IMR-90 (cell line): ENCODE results near the gene ZGLP1. TPM values are rescaled to one million over a fixed set of nuclear protein-coding genes. Genes with fewer than 3 reads are reported as not detected.
A peak's percentile ranks its signal among the peaks of the same experiment; 100 is the strongest.

Experiments used
- ATAC-seq: fragments of 200-7000 bp; cut with Tn5 transposase; 2 replicates; pipeline ENCODE4 v1.9.1; 2020; ENCODE audit warnings: low read depth, mild to moderate bottlenecking, moderate library complexity
- BruUV-seq: library from RNA; stranded (reverse); fragments of 400-500 nt; replicated peaks from 2 replicates; lab custom pipeline; 2021; lab: Mats Ljungman, UMichigan
- CTCF ChIA-PET: fragments of 300-600 bp; formaldehyde crosslinking; extraction: SDS; loops from one replicate; lab custom pipeline; 2021; ENCODE audit warnings: antibody characterized with exemption; lab: Yijun Ruan, JAX
- POLR2A ChIA-PET: fragments of 300-600 bp; sonication (Branson Sonifier 250); formaldehyde crosslinking; loops from one replicate; lab custom pipeline; 2022; ENCODE audit warnings: antibody characterized with exemption; ENCODE audit not compliant: unreplicated experiment; lab: Charles Lee
- DNase-seq: peaks from one replicate; pipeline ENCODE4 v3.0.0; 2013
- H2AFZ ChIP-seq: replicated peaks from 2 replicates; pipeline ENCODE3; 2013; ENCODE audit warnings: low read length, mild to moderate bottlenecking; ENCODE audit not compliant: poor library complexity
- H2AK5ac ChIP-seq: 2 replicates; pipeline ENCODE4 v1.6.1; 2013; ENCODE audit warnings: low read depth, low read length, inconsistent platforms
- H2AK9ac ChIP-seq: replicated peaks from 2 replicates; pipeline ENCODE3; 2013; ENCODE audit warnings: mild to moderate bottlenecking, low read depth, low read length, moderate library complexity; ENCODE audit not compliant: poor library complexity
- H2BK120ac ChIP-seq: 2 replicates; pipeline ENCODE4 v1.6.1; 2013; ENCODE audit warnings: low read depth, low read length, inconsistent platforms
- H2BK15ac ChIP-seq: 3 replicates; pipeline ENCODE4 v1.6.1; 2013; ENCODE audit warnings: low read depth, low read length, inconsistent platforms
- H2BK20ac ChIP-seq: 2 replicates; pipeline ENCODE4 v1.6.1; 2013; ENCODE audit warnings: low read depth, mild to moderate bottlenecking, inconsistent platforms, low read length, moderate library complexity
- H2BK5ac ChIP-seq: 2 replicates; pipeline ENCODE4 v1.6.1; 2013; ENCODE audit warnings: mild to moderate bottlenecking, low read depth, low read length, inconsistent platforms; ENCODE audit not compliant: poor library complexity, severe bottlenecking
- H3K14ac ChIP-seq: replicated peaks from 2 replicates; pipeline ENCODE4 v1.6.1; 2013; ENCODE audit warnings: low read depth, low read length, inconsistent platforms
- H3K18ac ChIP-seq: 2 replicates; pipeline ENCODE4 v1.6.1; 2013; ENCODE audit warnings: low read depth, low read length, control low read depth
- H3K23ac ChIP-seq: 2 replicates; pipeline ENCODE4 v1.6.1; 2013; ENCODE audit warnings: low read depth, low read length, inconsistent platforms
- H3K27ac ChIP-seq: 2 replicates; pipeline ENCODE4 v1.5.1; 2013; ENCODE audit warnings: mild to moderate bottlenecking, control low read depth, low read length; ENCODE audit not compliant: insufficient read depth
- H3K27me3 ChIP-seq: 2 replicates; pipeline ENCODE4 v1.6.1; 2013; ENCODE audit warnings: low read length; ENCODE audit not compliant: control insufficient read depth, insufficient read depth
- H3K36me3 ChIP-seq: 2 replicates; pipeline ENCODE4 v1.6.1; 2013; ENCODE audit warnings: low read length, mixed read lengths; ENCODE audit not compliant: control insufficient read depth, insufficient read depth
- H3K4ac ChIP-seq: 2 replicates; pipeline ENCODE4 v1.6.1; 2013; ENCODE audit warnings: low read depth, low read length, inconsistent platforms
- H3K4me1 ChIP-seq: 2 replicates; pipeline ENCODE4 v1.6.1; 2013; ENCODE audit warnings: low read length, mixed read lengths; ENCODE audit not compliant: control insufficient read depth, insufficient read depth
- H3K4me2 ChIP-seq: 2 replicates; pipeline ENCODE4 v1.6.1; 2013; ENCODE audit warnings: low read depth, mild to moderate bottlenecking, control low read depth, low read length, moderate library complexity
- H3K4me3 ChIP-seq: 2 replicates; pipeline ENCODE4 v1.5.1; 2013; ENCODE audit warnings: low read depth, mild to moderate bottlenecking, control low read depth, low read length, moderate library complexity; ENCODE audit not compliant: insufficient read depth
- H3K56ac ChIP-seq: 2 replicates; pipeline ENCODE4 v1.6.1; 2013; ENCODE audit warnings: low read length, inconsistent platforms; ENCODE audit not compliant: insufficient read depth; ENCODE audit errors: extremely low read depth
- H3K79me1 ChIP-seq, 2 experiments: 2 replicates each; pipeline ENCODE4 v1.6.1; 2013; ENCODE audit warnings: low read length in 2 of 2, inconsistent platforms in 1 of 2, low read depth in 1 of 2
- H3K9ac ChIP-seq: 2 replicates; pipeline ENCODE4 v1.6.1; 2013; ENCODE audit warnings: low read depth, low read length, control low read depth
- H3K9me1 ChIP-seq: 2 replicates; pipeline ENCODE4 v1.6.1; 2013; ENCODE audit warnings: low read length, inconsistent platforms; ENCODE audit not compliant: insufficient read depth
- H3K9me3 ChIP-seq: 2 replicates; pipeline ENCODE4 v1.6.1; 2013; ENCODE audit warnings: low read length; ENCODE audit not compliant: control insufficient read depth, insufficient read depth
- H4K20me1 ChIP-seq: 2 replicates; pipeline ENCODE4 v1.6.1; 2013; ENCODE audit warnings: low read length, inconsistent platforms; ENCODE audit not compliant: insufficient read depth
- H4K5ac ChIP-seq: 2 replicates; pipeline ENCODE4 v1.6.1; 2013; ENCODE audit warnings: mild to moderate bottlenecking, low read depth, low read length, control low read depth
- H4K8ac ChIP-seq, 2 experiments: 2 replicates each; pipeline ENCODE4 v1.6.1; 2013; ENCODE audit warnings: low read depth in 2 of 2, low read length in 2 of 2, control low read depth in 1 of 2, inconsistent platforms in 1 of 2
- H4K91ac ChIP-seq: 2 replicates; pipeline ENCODE4 v1.6.1; 2013; ENCODE audit warnings: low read depth, low read length, inconsistent platforms; ENCODE audit not compliant: insufficient read depth
- FOS ChIP-seq: fragments of 150-350 bp; IDR thresholded peaks from 2 replicates; pipeline ENCODE4 v1.6.1; 2016; ENCODE audit warnings: low read depth, low read length
- MAZ ChIP-seq: IDR thresholded peaks from 2 replicates; pipeline ENCODE4 v1.6.1; 2012; ENCODE audit warnings: low read depth, mild to moderate bottlenecking, low read length, improper control_type of control experiment, moderate library complexity, borderline replicate concordance
- RAD21 ChIP-seq: IDR thresholded peaks from 2 replicates; pipeline ENCODE4 v1.6.1; 2012; ENCODE audit warnings: low read length, improper control_type of control experiment
- WGBS, 2 experiments: methylation state at CpG; one replicate each; pipeline versions ENCODE4 v1.1.5 to v1.1.7; 2013; ENCODE audit warnings: missing lambda C conversion rate in 2 of 2; ENCODE audit not compliant: insufficient read length in 1 of 2; ENCODE audit errors: extremely low coverage in 2 of 2; 5-methylcytosine and 5-hydroxymethylcytosine counted together
- dilution Hi-C: fragments of 300-500 bp; cut with HindIII; formaldehyde crosslinking; loops from one replicate; pipeline ENCODE4 v1.14.3; 2018; ENCODE audit warnings: low sequenced_read_pairs; ENCODE audit not compliant: unreplicated experiment
- in situ Hi-C: fragments of 300-500 bp; cut with MboI; formaldehyde crosslinking; loops from 3 replicates; pipeline ENCODE4 v1.14.3; 2019; ENCODE audit warnings: low sequenced_read_pairs, inconsistent platforms, mixed read lengths
- intact Hi-C: fragments of 100-400 bp; cut with micrococcal nuclease; formaldehyde crosslinking; loops from 2 replicates; pipeline ENCODE4 v1.10.0; 2022
- polyA plus RNA-seq, 3 experiments: library from polyadenylated mRNA; depleted of rRNA; stranded (reverse); fragments of >200 nt; gene quantifications; 2 replicates each; pipeline ENCODE4 v1.2.3, GENCODE V29; 2012; ENCODE audit warnings: low replicate concordance in 1 of 3
- total RNA-seq: library from RNA; depleted of rRNA; stranded (reverse); fragments of >200 nt; gene quantifications from 2 replicates; pipeline ENCODE4 v1.2.3, GENCODE V29; 2012

Gene ZGLP1
- total and polyA plus RNA-seq, 2 of the 4 experiments (the other 2 are of a cell fraction) = 0.54 to 3.1 TPM

DNA sequence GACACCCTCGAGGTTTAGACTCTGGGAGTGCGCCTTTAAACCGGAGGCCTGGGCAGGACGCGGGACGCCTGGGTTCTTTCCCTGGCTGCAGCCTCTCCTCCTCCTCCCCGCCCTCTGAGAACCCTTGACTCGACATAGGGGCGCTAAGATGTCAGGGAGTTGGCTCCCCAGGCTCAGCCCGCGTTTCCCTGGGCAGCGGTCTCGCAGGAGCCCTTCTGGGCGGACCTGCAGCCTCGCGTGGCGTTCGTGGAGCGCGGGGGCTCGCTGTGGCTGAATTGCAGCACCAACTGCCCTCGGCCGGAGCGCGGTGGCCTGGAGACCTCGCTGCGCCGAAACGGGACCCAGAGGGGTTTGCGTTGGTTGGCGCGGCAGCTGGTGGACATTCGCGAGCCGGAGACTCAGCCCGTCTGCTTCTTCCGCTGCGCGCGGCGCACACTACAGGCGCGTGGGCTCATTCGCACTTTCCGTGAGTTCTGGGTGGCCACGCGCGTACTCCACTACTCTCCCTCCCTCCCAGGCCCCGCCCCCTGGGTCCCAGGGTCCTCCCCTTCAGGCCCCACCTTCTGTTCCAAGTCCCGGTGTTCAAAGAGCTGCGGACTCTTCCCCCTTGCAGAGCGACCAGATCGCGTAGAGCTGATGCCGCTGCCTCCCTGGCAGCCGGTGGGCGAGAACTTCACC lies 18.6 kb downstream of the ZGLP1 start:
- no peak overlapping the region for H3K14ac ChIP-seq
- no peak overlapping the region for H4K5ac ChIP-seq
- CTCF ChIA-PET = interaction anchor here (0.7 to 1.1 kb wide), 2 partner anchors 21 to 81 kb away, joined by 3 to 4 read pairs; no protein-coding TSS in a partner anchor
- peak overlapping the region; percentile 31 to 34; a peak in 2 of 4 replicates for H4K8ac ChIP-seq
- peaks cover 6% of the 10 kb centered on the region for H4K20me1 ChIP-seq
- ATAC-seq (peak; percentile 56), DNase-seq (peak; percentile 54)
- peaks cover 23% of the 10 kb centered on the region for H3K4me1 ChIP-seq
- no peak overlapping the region for H2BK20ac ChIP-seq
- no peaks in the 10 kb centered on the region; the same call in 1 of the 2 replicates for H3K27me3 ChIP-seq
- peak overlapping the region; percentile 77 for H3K4me3 ChIP-seq
- peak overlapping the region; percentile 30; the same call in 1 of the 2 replicates for H2AK5ac ChIP-seq
- TF ChIP-seq MAZ (peak; percentile 56; the same call in 1 of the 2 replicates), FOS (no peak), RAD21 (no peak)
- peaks cover 0 to 4% of the 10 kb centered on the region in 2 experiments; a peak in 1 of 4 replicates for H3K79me1 ChIP-seq
- dilution Hi-C loops (no loop called here), in situ Hi-C loops (no loop called here), intact Hi-C loops (no loop called here)
- peak overlapping the region; percentile 18; the same call in 1 of the 2 replicates for H3K27ac ChIP-seq
- no peak overlapping the region; the same call in 1 of the 2 replicates for H3K18ac ChIP-seq
- peak overlapping the region; percentile 92 for H2AFZ ChIP-seq
- WGBS, 2 experiments = 1% methylated on average over 34 of the region's 57 CpGs; no CpG with 5 or more reads in 1 of the 2 experiments
- no TSS peak for BruUV-seq
- H3K4me2 ChIP-seq = peak overlapping the region; percentile 96
- H2BK120ac ChIP-seq = no peak overlapping the region
- H2BK15ac ChIP-seq = no peak overlapping the region
- no peak overlapping the region for H2BK5ac ChIP-seq
- H3K23ac ChIP-seq = peak overlapping the region; percentile 44; the same call in 1 of the 2 replicates
- peak overlapping the region; percentile 88 for H2AK9ac ChIP-seq
- no peak overlapping the region for H3K56ac ChIP-seq
- H3K36me3 ChIP-seq = peaks cover 14% of the 10 kb centered on the region; the same call in 1 of the 2 replicates
- peak overlapping the region; percentile 41; the same call in 1 of the 2 replicates for H4K91ac ChIP-seq
- no peaks in the 10 kb centered on the region for H3K9me3 ChIP-seq
- H3K4ac ChIP-seq = peak overlapping the region; percentile 55
- peak overlapping the region; percentile 29 for H3K9ac ChIP-seq
- peaks cover 10% of the 10 kb centered on the region for H3K9me1 ChIP-seq
- POLR2A ChIA-PET = interaction anchor here (0.6 to 1.6 kb wide), 4 partner anchors 14 to 82 kb away, joined by 3 to 8 read pairs (median 4); partner anchors contain the start of gene ICAM1
